NOMO-1 (cell line): Measurements from ENCODE around the gene SARS2.
"Not testable (repeated sequence)": the region's sequence is repeated elsewhere in the genome, so short reads cannot be mapped to it uniquely, and the experiment has no call there.

Experiments
- DNase-seq, 2 experiments: peaks; one replicate each; lab custom pipeline; 2025; ENCODE audit not compliant: unreplicated experiment in 2 of 2; lab: John Stamatoyannopoulos, UW

The SARS2 gene

GRCh38 chr19:38929929-38930775 is at the start of gene SARS2:
SARS2 (minus strand) TSS chr19:38930763; CDS start chr19:38930736, 27 bp downstream.
- peak; percentile 95 to 96 for DNase-seq

GRCh38 chr19:38979812-38980211 is 49.2 kb upstream of the SARS2 start:
- no peak for DNase-seq

- no peak for DNase-seq
These were observed 47.7 kb upstream of the SARS2 start for GRCh38 chr19:38978326-38978689.

- DNase-seq, result no peak
These were observed 47.1 kb upstream of the SARS2 start for GRCh38 chr19:38977445-38978325.

GRCh38 chr19:38975861-38976271 is 45.3 kb upstream of the SARS2 start:
- no peak for DNase-seq

- DNase-seq, result no peak
These were observed 44.8 kb upstream of the SARS2 start, which contains the start of gene FBXO17 for GRCh38 chr19:38975214-38975860. FBXO17 (minus strand) TSS chr19:38975742; CDS start chr19:38950319, 25,423 bp downstream.

GRCh38 chr19:38974624-38975213 is 44.2 kb upstream of the SARS2 start:
- no peak for DNase-seq

GRCh38 chr19:38971672-38972071 is 41.1 kb upstream of the SARS2 start:
- DNase-seq, result no peak

GRCh38 chr19:38970664-38971532 is 40.3 kb upstream of the SARS2 start:
- DNase-seq, result no peak

- not testable (repeated sequence) for DNase-seq
These were observed 35.6 kb upstream of the SARS2 start for GRCh38 chr19:38966149-38966548.

- no peak for DNase-seq
These were observed 34.2 kb upstream of the SARS2 start for GRCh38 chr19:38964738-38965137.

GRCh38 chr19:38959618-38960017 is 29.1 kb upstream of the SARS2 start:
- no peak for DNase-seq

- no peak for DNase-seq
These were observed 27.7 kb upstream of the SARS2 start for GRCh38 chr19:38958301-38958700.

GRCh38 chr19:38956264-38956663 is 25.7 kb upstream of the SARS2 start:
- no peak for DNase-seq

GRCh38 chr19:38953677-38954076 is 23.1 kb upstream of the SARS2 start:
- DNase-seq, result no peak

- peak; percentile 40 to 71 for DNase-seq
These were observed 22.0 kb upstream of the SARS2 start for GRCh38 chr19:38952395-38953165.

GRCh38 chr19:38951187-38951586 is 20.6 kb upstream of the SARS2 start:
- DNase-seq, result no peak

- peak; percentile 40 to 45 for DNase-seq
These were observed 19.2 kb upstream of the SARS2 start for GRCh38 chr19:38949580-38950367.
